ENCODE results near the gene YTHDF1. TPM values are rescaled to one million over a fixed set of nuclear protein-coding genes. Genes with fewer than 3 reads are reported as not detected.

YTHDF1 gene
- polyA plus RNA-seq, 2 of the 4 experiments (the other 2 are of a cell fraction): 31.8 to 37.9 TPM

DNA sequence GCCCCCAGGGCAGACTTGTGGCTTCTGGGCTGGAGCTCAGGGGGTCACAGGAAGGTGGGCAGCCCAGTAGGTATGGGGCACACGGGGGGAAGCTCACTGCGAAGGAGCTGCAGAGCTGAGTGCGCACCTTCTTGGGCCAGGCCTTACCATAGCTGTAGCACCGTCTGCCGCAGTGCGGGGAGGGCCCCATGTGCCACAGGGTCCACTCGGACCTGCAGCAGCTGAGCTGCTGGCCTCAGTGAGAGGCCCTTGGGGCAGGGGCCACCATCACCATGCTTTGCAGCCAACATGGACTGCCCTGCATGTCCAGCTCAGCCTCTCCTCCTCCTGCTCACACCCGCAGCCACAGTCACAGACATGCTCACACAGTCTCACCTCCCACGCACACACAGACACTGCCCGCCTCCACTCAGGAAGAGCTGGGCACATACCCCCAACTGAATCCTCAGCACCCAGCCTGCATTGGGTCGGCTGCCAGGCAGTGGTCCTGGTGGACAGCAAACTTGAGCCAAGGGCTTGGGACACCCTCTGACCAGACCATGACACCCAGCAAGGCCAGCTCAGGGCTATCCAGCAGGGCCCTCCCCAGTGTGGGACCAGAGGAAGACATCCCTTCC is 35.3 kb downstream of the YTHDF1 start:
- TF ChIP-seq, protein P1, sequence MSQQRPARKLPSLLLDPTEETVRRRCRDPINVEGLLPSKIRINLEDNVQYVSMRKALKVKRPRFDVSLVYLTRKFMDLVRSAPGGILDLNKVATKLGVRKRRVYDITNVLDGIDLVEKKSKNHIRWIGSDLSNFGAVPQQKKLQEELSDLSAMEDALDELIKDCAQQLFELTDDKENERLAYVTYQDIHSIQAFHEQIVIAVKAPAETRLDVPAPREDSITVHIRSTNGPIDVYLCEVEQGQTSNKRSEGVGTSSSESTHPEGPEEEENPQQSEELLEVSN (IDR thresholded peaks at IDR 0.05; ENCODE audit: borderline replicate concordance, low read depth): no peak
- no peak for TF ChIP-seq JUN (IDR thresholded peaks at IDR 0.05)
- no peak for TF ChIP-seq EP300 (IDR thresholded peaks at IDR 0.05)
- no peak for TF ChIP-seq PHF8 (IDR thresholded peaks at IDR 0.05; ENCODE audit: borderline replicate concordance, low read depth)
- TF ChIP-seq, protein P2, sequence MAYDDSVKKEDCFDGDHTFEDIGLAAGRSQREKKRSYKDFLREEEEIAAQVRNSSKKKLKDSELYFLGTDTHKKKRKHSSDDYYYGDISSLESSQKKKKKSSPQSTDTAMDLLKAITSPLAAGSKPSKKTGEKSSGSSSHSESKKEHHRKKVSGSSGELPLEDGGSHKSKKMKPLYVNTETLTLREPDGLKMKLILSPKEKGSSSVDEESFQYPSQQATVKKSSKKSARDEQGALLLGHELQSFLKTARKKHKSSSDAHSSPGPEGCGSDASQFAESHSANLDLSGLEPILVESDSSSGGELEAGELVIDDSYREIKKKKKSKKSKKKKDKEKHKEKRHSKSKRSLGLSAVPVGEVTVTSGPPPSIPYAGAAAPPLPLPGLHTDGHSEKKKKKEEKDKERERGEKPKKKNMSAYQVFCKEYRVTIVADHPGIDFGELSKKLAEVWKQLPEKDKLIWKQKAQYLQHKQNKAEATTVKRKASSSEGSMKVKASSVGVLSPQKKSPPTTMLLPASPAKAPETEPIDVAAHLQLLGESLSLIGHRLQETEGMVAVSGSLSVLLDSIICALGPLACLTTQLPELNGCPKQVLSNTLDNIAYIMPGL (CRISPR knock-in tag; IDR thresholded peaks at IDR 0.05; ENCODE audit: borderline replicate concordance): no peak
- no peak for TF ChIP-seq ZFP36 (IDR thresholded peaks at IDR 0.05; ENCODE audit: borderline replicate concordance, partially characterized antibody)
- TF ChIP-seq HDAC2 (IDR thresholded peaks at IDR 0.05): no peak
- TF ChIP-seq GATA3 (IDR thresholded peaks at IDR 0.05; ENCODE audit: borderline replicate concordance): no peak
- TF ChIP-seq EHMT2 (IDR thresholded peaks at IDR 0.05; ENCODE audit: low read depth): no peak
- TF ChIP-seq NFE2L2 (conservative IDR thresholded peaks at IDR 0.05; ENCODE audit: low read length): no peak
- TF ChIP-seq CBX8 (IDR thresholded peaks at IDR 0.05): no peak
- TF ChIP-seq ZC3H11A (IDR thresholded peaks at IDR 0.05): no peak
- TF ChIP-seq, protein P3, sequence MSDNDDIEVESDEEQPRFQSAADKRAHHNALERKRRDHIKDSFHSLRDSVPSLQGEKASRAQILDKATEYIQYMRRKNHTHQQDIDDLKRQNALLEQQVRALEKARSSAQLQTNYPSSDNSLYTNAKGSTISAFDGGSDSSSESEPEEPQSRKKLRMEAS (IDR thresholded peaks at IDR 0.05): no peak
- no peak overlapping the region for H3K27ac ChIP-seq
- H3K4me1 ChIP-seq: peaks cover 40% of the 10 kb centered on the region
- H3K4me3 ChIP-seq: no peak overlapping the region
- CTCF ChIA-PET: interaction anchor here (0.7 to 5.7 kb wide), 17 partner anchors 10 to 208 kb away, joined by 3 to 53 read pairs (median 7); partner anchors contain the start of gene YTHDF1
- DNase-seq (ENCODE audit: low read depth in 1 of 2, low spot score in 1 of 2) (no peak), FAIRE-seq (no peak), ATAC-seq (no peak)
- POLR2A ChIA-PET: no interaction called here
- H3K4me2 ChIP-seq: no peak overlapping the region
- 66% methylated on average over 5 of the region's 11 CpGs for WGBS (ENCODE audit: missing lambda C conversion rate)
- H3K9me3 ChIP-seq: no peaks in the 10 kb centered on the region

DNA sequence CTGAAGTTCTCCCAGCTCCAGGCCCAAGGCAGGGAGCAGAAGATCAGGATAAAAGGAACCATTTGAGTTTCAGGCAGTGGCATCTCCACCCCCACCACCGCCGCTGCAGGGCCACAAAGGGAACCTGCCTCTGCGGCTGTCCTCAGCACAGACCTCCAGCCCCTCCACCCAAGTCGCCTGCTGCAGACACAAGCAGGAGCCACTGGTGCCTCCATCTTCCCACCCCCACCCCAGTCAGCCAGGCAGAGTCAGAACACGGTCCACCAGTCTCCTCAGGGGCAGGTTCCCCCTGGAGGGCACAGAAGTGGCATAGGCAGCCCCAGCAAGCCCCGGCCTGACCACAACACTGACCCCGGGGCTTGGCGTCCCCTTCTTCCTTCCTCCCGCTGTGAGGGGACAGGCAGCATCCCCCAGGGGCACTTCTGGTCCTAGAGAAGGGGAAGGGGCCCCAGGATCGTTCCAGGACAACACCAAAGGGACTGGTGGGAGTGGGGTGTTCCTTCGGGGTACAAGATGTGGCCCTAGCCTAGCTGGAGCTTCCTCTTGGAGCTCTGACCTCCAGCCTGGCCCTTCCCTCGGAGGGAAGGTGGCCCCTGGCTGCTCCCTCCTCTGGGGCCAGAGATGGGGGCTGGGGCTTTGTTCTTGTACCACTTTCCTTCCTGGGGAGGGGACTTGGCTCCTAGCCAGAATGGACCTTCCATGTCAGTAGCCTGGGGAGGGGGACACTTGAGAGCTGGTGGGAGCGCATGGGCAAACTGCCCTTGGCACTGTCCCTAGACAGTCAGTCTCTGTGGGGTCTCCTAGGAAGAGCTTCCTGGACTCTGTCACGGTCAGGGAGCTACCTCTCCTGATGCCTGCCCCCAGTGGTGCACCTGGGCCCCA is 36.0 kb downstream of the YTHDF1 start:
- Histone ChIP-seq H3K4me2 (peak overlapping the region; percentile 96), H3K4me3 (no peak overlapping the region), H3K27ac (no peak overlapping the region), H3K4me1 (peaks cover 46% of the 10 kb centered on the region), H3K9me3 (no peaks in the 10 kb centered on the region)
- WGBS (ENCODE audit: missing lambda C conversion rate): 62% methylated on average over 10 of the region's 14 CpGs
- peak in 1 of 2 experiments; percentile 1; a peak in 1 of 6 replicates for ATAC-seq
- TF ChIP-seq TP53 (CRISPR knock-in tag; IDR thresholded peaks at IDR 0.05) (no peak), NPAS2 (CRISPR knock-in tag; IDR thresholded peaks at IDR 0.05; ENCODE audit: borderline replicate concordance) (no peak), MYC (IDR thresholded peaks at IDR 0.05; ENCODE audit: borderline replicate concordance, low read length) (no peak), RCOR1 (IDR thresholded peaks at IDR 0.05; ENCODE audit: low read depth, low read length) (no peak), JUNB (IDR thresholded peaks at IDR 0.05) (no peak), CBX2 (IDR thresholded peaks at IDR 0.05; ENCODE audit: borderline replicate concordance, low read depth) (no peak), SREBF2 (IDR thresholded peaks at IDR 0.05) (no peak), RFX5 (IDR thresholded peaks at IDR 0.05) (no peak), SMC3 (IDR thresholded peaks at IDR 0.05) (no peak), POLR2AphosphoS2 (conservative IDR thresholded peaks at IDR 0.05; ENCODE audit: low read length) (no peak), RAD21 (conservative IDR thresholded peaks at IDR 0.05 in 1 of 2, IDR thresholded peaks at IDR 0.05 in 1 of 2) (no peak), BHLHE40 (IDR thresholded peaks at IDR 0.05; ENCODE audit: low read depth, low read length) (no peak), CBX8 (IDR thresholded peaks at IDR 0.05) (no peak), ZSCAN20 (CRISPR knock-in tag; IDR thresholded peaks at IDR 0.05) (no peak), KDM1A (IDR thresholded peaks at IDR 0.05; ENCODE audit: low read depth) (no peak)
- TF ChIP-seq, protein P4, sequence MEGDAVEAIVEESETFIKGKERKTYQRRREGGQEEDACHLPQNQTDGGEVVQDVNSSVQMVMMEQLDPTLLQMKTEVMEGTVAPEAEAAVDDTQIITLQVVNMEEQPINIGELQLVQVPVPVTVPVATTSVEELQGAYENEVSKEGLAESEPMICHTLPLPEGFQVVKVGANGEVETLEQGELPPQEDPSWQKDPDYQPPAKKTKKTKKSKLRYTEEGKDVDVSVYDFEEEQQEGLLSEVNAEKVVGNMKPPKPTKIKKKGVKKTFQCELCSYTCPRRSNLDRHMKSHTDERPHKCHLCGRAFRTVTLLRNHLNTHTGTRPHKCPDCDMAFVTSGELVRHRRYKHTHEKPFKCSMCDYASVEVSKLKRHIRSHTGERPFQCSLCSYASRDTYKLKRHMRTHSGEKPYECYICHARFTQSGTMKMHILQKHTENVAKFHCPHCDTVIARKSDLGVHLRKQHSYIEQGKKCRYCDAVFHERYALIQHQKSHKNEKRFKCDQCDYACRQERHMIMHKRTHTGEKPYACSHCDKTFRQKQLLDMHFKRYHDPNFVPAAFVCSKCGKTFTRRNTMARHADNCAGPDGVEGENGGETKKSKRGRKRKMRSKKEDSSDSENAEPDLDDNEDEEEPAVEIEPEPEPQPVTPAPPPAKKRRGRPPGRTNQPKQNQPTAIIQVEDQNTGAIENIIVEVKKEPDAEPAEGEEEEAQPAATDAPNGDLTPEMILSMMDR (IDR thresholded peaks at IDR 0.05): no peak
- TF ChIP-seq, protein P5, sequence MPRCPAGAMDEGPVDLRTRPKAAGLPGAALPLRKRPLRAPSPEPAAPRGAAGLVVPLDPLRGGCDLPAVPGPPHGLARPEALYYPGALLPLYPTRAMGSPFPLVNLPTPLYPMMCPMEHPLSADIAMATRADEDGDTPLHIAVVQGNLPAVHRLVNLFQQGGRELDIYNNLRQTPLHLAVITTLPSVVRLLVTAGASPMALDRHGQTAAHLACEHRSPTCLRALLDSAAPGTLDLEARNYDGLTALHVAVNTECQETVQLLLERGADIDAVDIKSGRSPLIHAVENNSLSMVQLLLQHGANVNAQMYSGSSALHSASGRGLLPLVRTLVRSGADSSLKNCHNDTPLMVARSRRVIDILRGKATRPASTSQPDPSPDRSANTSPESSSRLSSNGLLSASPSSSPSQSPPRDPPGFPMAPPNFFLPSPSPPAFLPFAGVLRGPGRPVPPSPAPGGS (IDR thresholded peaks at IDR 0.05): no peak
- TF ChIP-seq, protein P1 (IDR thresholded peaks at IDR 0.05; ENCODE audit: borderline replicate concordance, low read depth): no peak
- TF ChIP-seq, protein P6, sequence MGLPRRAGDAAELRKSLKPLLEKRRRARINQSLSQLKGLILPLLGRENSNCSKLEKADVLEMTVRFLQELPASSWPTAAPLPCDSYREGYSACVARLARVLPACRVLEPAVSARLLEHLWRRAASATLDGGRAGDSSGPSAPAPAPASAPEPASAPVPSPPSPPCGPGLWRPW (IDR thresholded peaks at IDR 0.05): no peak
- FAIRE-seq: no peak
- CTCF ChIA-PET: interaction anchor here (0.6 to 5.7 kb wide), 18 partner anchors 10 to 209 kb away, joined by 3 to 53 read pairs (median 4); partner anchors contain the start of gene YTHDF1
- POLR2A ChIA-PET: no interaction called here
- DNase-seq (ENCODE audit: low read depth in 1 of 2, low spot score in 1 of 2): no peak
